Measurements from ENCODE around the gene LAMA3. TPM values are rescaled to one million over a fixed set of nuclear protein-coding genes. Genes with fewer than 3 reads are reported as not detected.

Gene LAMA3
- total and polyA plus RNA-seq, 2 donors (not counting 3 experiments of a cell fraction or from before 2014, with no cell fraction given): 2.6 to 12.3 TPM

DNA sequence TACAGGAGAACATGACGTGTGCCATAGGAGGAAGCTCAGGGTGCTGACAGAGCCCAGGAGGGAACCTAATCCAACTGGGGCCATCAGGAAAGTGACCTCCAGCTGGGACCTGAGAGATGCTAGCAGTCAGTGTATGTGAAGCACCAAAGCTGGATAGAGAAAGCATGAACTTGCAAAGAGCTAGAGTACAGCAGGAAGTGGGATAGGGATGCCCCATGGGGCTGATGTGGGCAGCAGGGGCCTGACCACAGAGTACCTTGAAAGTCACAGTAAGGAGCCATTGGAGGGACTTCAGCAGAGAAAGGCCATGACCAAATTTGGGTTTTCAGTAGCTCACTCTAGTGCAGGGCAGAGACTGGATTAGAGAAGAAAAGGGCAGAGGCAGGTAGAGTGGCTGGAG is 233.7 kb downstream of the LAMA3 start:
- CTCF ChIA-PET: no interaction called here
- no peaks in the 10 kb centered on the region for H3K79me2 ChIP-seq (ENCODE audit: control insufficient read depth, insufficient read depth, low read length)
- H3K4me1 ChIP-seq (ENCODE audit: control insufficient read depth, extremely low read depth, insufficient read depth, low read length): no peaks in the 10 kb centered on the region
- POLR2A ChIA-PET: no interaction called here
- DNase-seq (ENCODE audit: low read depth, low spot score) (no peak), FAIRE-seq (no peak)
- no peak overlapping the region for H2AFZ ChIP-seq (ENCODE audit: low read depth, low read length)
- TF ChIP-seq POLR2AphosphoS5 (IDR thresholded peaks at IDR 0.05; ENCODE audit: insufficient read depth, low read depth, low read length): no peak
- TF ChIP-seq, protein P1, sequence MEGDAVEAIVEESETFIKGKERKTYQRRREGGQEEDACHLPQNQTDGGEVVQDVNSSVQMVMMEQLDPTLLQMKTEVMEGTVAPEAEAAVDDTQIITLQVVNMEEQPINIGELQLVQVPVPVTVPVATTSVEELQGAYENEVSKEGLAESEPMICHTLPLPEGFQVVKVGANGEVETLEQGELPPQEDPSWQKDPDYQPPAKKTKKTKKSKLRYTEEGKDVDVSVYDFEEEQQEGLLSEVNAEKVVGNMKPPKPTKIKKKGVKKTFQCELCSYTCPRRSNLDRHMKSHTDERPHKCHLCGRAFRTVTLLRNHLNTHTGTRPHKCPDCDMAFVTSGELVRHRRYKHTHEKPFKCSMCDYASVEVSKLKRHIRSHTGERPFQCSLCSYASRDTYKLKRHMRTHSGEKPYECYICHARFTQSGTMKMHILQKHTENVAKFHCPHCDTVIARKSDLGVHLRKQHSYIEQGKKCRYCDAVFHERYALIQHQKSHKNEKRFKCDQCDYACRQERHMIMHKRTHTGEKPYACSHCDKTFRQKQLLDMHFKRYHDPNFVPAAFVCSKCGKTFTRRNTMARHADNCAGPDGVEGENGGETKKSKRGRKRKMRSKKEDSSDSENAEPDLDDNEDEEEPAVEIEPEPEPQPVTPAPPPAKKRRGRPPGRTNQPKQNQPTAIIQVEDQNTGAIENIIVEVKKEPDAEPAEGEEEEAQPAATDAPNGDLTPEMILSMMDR (IDR thresholded peaks at IDR 0.05; ENCODE audit: extremely low read depth in 1 of 2, insufficient read depth in 1 of 2, low read depth in 1 of 2, low read length in 2 of 2): no peak
- TF ChIP-seq MYC (IDR thresholded peaks at IDR 0.05; ENCODE audit: low read depth, low read length): no peak
- no peaks in the 10 kb centered on the region for H3K36me3 ChIP-seq (ENCODE audit: control insufficient read depth in 2 of 2, extremely low read depth in 1 of 2, insufficient read depth in 2 of 2, low read length in 2 of 2)
- no peaks in the 10 kb centered on the region for H3K27me3 ChIP-seq (ENCODE audit: control insufficient read depth in 2 of 2, insufficient read depth in 2 of 2, low read length in 2 of 2)
- H3K27ac ChIP-seq (ENCODE audit: insufficient read depth, low read depth, low read length): no peak overlapping the region
- BruUV-seq (replicated peaks): no TSS peak
- intact Hi-C loops (cut with micrococcal nuclease) (no loop called here), dilution Hi-C loops (cut with MboI; ENCODE audit: extremely low pct_ligation_motif_present, low sequenced_read_pairs) (no loop called here)
- H3K9me1 ChIP-seq (replicated peaks; ENCODE audit: control insufficient read depth, extremely low read depth, insufficient read depth, low read length): no peaks in the 10 kb centered on the region
- no peaks in the 10 kb centered on the region for H4K20me1 ChIP-seq (replicated peaks; ENCODE audit: control insufficient read depth, extremely low read depth, insufficient read depth, low read length)
- no peak overlapping the region for H3K4me3 ChIP-seq (replicated peaks in 1 of 3; ENCODE audit: insufficient read depth in 1 of 3, low read depth in 1 of 3, low read length in 3 of 3)
- no peak overlapping the region for H3K4me2 ChIP-seq (ENCODE audit: insufficient read depth, low read length)
- H3K9me3 ChIP-seq (replicated peaks; ENCODE audit: control insufficient read depth, insufficient read depth, low read length): no peaks in the 10 kb centered on the region
- no peak overlapping the region for H3K9ac ChIP-seq (replicated peaks; ENCODE audit: extremely low read depth, insufficient read depth, low read length)

DNA sequence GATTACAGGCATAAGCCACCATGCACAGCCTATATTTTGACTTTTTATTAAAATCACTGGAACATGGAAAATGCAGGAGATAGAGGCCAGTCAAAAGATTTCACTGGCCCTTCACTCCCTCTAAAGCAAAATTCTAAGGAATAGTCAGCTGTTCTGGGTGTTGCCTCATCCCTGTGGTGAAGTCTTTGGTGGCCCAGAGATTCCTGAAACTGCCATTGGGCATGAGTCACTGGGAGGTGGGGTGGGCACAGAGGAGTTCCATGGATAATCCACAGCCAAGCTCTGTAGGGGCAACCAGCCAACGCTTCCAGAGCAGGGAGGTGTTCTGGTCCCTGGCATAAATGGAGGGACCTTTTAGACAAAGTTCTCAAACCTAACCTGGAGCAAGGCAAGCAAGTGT is 235.6 kb downstream of the LAMA3 start:
- Histone ChIP-seq H3K79me2 (ENCODE audit: control insufficient read depth, insufficient read depth, low read length) (no peaks in the 10 kb centered on the region), H3K4me3 (replicated peaks in 1 of 3; ENCODE audit: insufficient read depth in 1 of 3, low read depth in 1 of 3, low read length in 3 of 3) (no peak overlapping the region), H3K4me2 (ENCODE audit: insufficient read depth, low read length) (no peak overlapping the region), H3K9me3 (replicated peaks; ENCODE audit: control insufficient read depth, insufficient read depth, low read length) (no peaks in the 10 kb centered on the region), H3K27me3 (ENCODE audit: control insufficient read depth in 2 of 2, insufficient read depth in 2 of 2, low read length in 2 of 2) (no peaks in the 10 kb centered on the region), H3K4me1 (ENCODE audit: control insufficient read depth, extremely low read depth, insufficient read depth, low read length) (no peaks in the 10 kb centered on the region), H4K20me1 (replicated peaks; ENCODE audit: control insufficient read depth, extremely low read depth, insufficient read depth, low read length) (no peaks in the 10 kb centered on the region), H2AFZ (ENCODE audit: low read depth, low read length) (no peak overlapping the region), H3K36me3 (ENCODE audit: control insufficient read depth in 2 of 2, extremely low read depth in 1 of 2, insufficient read depth in 2 of 2, low read length in 2 of 2) (no peaks in the 10 kb centered on the region), H3K27ac (ENCODE audit: insufficient read depth, low read depth, low read length) (no peak overlapping the region), H3K9ac (replicated peaks; ENCODE audit: extremely low read depth, insufficient read depth, low read length) (no peak overlapping the region), H3K9me1 (replicated peaks; ENCODE audit: control insufficient read depth, extremely low read depth, insufficient read depth, low read length) (no peaks in the 10 kb centered on the region)
- ChIA-PET POLR2A (no interaction called here), CTCF (no interaction called here)
- intact Hi-C loops (cut with micrococcal nuclease) (no loop called here), dilution Hi-C loops (cut with MboI; ENCODE audit: extremely low pct_ligation_motif_present, low sequenced_read_pairs) (no loop called here)
- FAIRE-seq: no peak
- BruUV-seq (replicated peaks): no TSS peak
- no peak for DNase-seq (ENCODE audit: low read depth, low spot score)
- TF ChIP-seq JUN (IDR thresholded peaks at IDR 0.05; ENCODE audit: borderline replicate concordance, insufficient read depth, insufficient read length, low read depth): no peak

Data from endothelial cell of umbilical vein (primary cell).